WTC11 (cell line): Measurements from ENCODE around the gene SPIRE1. TPM values are rescaled to one million over a fixed set of nuclear protein-coding genes. Genes with fewer than 3 reads are reported as not detected.

Source experiments
- ATAC-seq: fragments of 200-7000 bp; cut with Tn5 transposase; 2 replicates; pipeline ENCODE4 v1.10.0; 2021; ENCODE audit warnings: mild to moderate bottlenecking, moderate library complexity
- CTCF ChIA-PET: fragments of 300-600 bp; sonication (Branson Sonifier 250); formaldehyde crosslinking; loops from one replicate; lab custom pipeline; 2021; ENCODE audit warnings: antibody characterized with exemption; lab: Charles Lee
- POLR2A ChIA-PET: fragments of 350-600 bp; sonication (Branson Sonifier 250); formaldehyde crosslinking; loops from one replicate; lab custom pipeline; 2021; ENCODE audit warnings: antibody characterized with exemption; lab: Charles Lee
- DNase-seq: peaks from one replicate; pipeline ENCODE4 v3.0.0; 2021; ENCODE audit warnings: low spot score
- H3K27ac Mint-ChIP-seq: 2 replicates; pipeline ENCODE4 v1.8.0; 2021; ENCODE audit warnings: mixed read lengths
- H3K27me3 Mint-ChIP-seq: 2 replicates; pipeline ENCODE4 v1.8.0; 2021; ENCODE audit warnings: low read depth, mild to moderate bottlenecking, moderate library complexity, mixed read lengths
- H3K36me3 Mint-ChIP-seq: 2 replicates; pipeline ENCODE4 v1.8.0; 2021; ENCODE audit warnings: mixed read lengths
- H3K4me1 Mint-ChIP-seq: 2 replicates; pipeline ENCODE4 v1.8.0; 2022; ENCODE audit warnings: mixed read lengths
- H3K4me3 Mint-ChIP-seq: 2 replicates; pipeline ENCODE4 v1.8.0; 2021; ENCODE audit warnings: mild to moderate bottlenecking, moderate library complexity, mixed read lengths
- H3K9me3 Mint-ChIP-seq: 2 replicates; pipeline ENCODE4 v1.8.0; 2021; ENCODE audit warnings: mixed read lengths
- CREB1 ChIP-seq: sonication (generic); formaldehyde crosslinking; IDR thresholded peaks from 2 replicates; pipeline ENCODE4 v1.8.0; 2023; ENCODE audit warnings: mild to moderate bottlenecking, missing genetic modification reagents
- HMGA2 ChIP-seq: fragments of 250-450 bp; sonication (Bioruptor Pico); IDR thresholded peaks from 2 replicates; pipeline ENCODE4 v1.4.0; 2021; ENCODE audit warnings: mild to moderate bottlenecking, moderate library complexity
- NFYB ChIP-seq: sonication (generic); formaldehyde crosslinking; conservative IDR thresholded peaks from 2 replicates; pipeline ENCODE4 v1.8.0; 2022; ENCODE audit warnings: low read depth, missing genetic modification reagents
- RORB ChIP-seq: fragments of 250-450 bp; sonication (Bioruptor Pico); IDR thresholded peaks from 2 replicates; pipeline ENCODE4 v1.9.0; 2021; ENCODE audit warnings: mild to moderate bottlenecking
- SMAD4 ChIP-seq: sonication (generic); formaldehyde crosslinking; IDR thresholded peaks from 2 replicates; pipeline ENCODE4 v1.8.0; 2022; ENCODE audit warnings: mild to moderate bottlenecking, missing genetic modification reagents
- TEAD1 ChIP-seq: sonication (generic); formaldehyde crosslinking; IDR thresholded peaks from 2 replicates; pipeline ENCODE4 v1.8.0; 2022; ENCODE audit warnings: mild to moderate bottlenecking, missing genetic modification reagents
- TP53 ChIP-seq: sonication (generic); formaldehyde crosslinking; IDR thresholded peaks from 2 replicates; pipeline ENCODE4 v1.8.1; 2023; ENCODE audit warnings: mild to moderate bottlenecking, missing genetic modification reagents
- ZNF121 ChIP-seq: sonication (generic); formaldehyde crosslinking; IDR thresholded peaks from 2 replicates; pipeline ENCODE4 v1.8.0; 2023; ENCODE audit warnings: missing genetic modification reagents
- ZNF138 ChIP-seq: sonication (generic); formaldehyde crosslinking; conservative IDR thresholded peaks from 2 replicates; pipeline ENCODE4 v1.8.1; 2022; ENCODE audit warnings: mild to moderate bottlenecking, moderate library complexity, missing genetic modification reagents
- ZNF396 ChIP-seq: fragments of 250-450 bp; sonication (Bioruptor Pico); IDR thresholded peaks from 2 replicates; pipeline ENCODE4 v1.8.0; 2021; ENCODE audit warnings: mild to moderate bottlenecking, moderate library complexity, borderline replicate concordance
- total RNA-seq: library from RNA; stranded (reverse); gene quantifications from 3 replicates; pipeline ENCODE4 v1.2.3, GENCODE V29; 2021
- TF ChIP-seq, protein P1 (sequence below): fragments of 250-450 bp; sonication (Bioruptor Pico); IDR thresholded peaks from 2 replicates; pipeline ENCODE4 v1.8.0; 2021; ENCODE audit warnings: mild to moderate bottlenecking
- TF ChIP-seq, protein P2 (sequence below): sonication (generic); formaldehyde crosslinking; IDR thresholded peaks from 2 replicates; pipeline ENCODE4 v1.8.0; 2022; ENCODE audit warnings: missing genetic modification reagents
- TF ChIP-seq, protein P3 (sequence below): sonication (generic); formaldehyde crosslinking; IDR thresholded peaks from 2 replicates; pipeline ENCODE4 v1.8.1; 2022; ENCODE audit warnings: low read depth, missing genetic modification reagents, borderline replicate concordance
- TF ChIP-seq, protein P4 (sequence below): sonication (generic); formaldehyde crosslinking; IDR thresholded peaks from 2 replicates; pipeline ENCODE4 v1.8.1; 2023; ENCODE audit warnings: mild to moderate bottlenecking, missing genetic modification reagents, moderate library complexity
- TF ChIP-seq, protein P5 (sequence below): sonication (generic); formaldehyde crosslinking; IDR thresholded peaks from 2 replicates; pipeline ENCODE4 v1.8.0; 2022; ENCODE audit warnings: mild to moderate bottlenecking, missing genetic modification reagents
- TF ChIP-seq, protein P6 (sequence below): sonication (generic); formaldehyde crosslinking; IDR thresholded peaks from 2 replicates; pipeline ENCODE4 v1.8.1; 2023; ENCODE audit warnings: mild to moderate bottlenecking, moderate library complexity, missing genetic modification reagents
- TF ChIP-seq, protein P7 (sequence below): fragments of 200-600 bp; IDR thresholded peaks from 2 replicates; pipeline ENCODE4 v1.8.0; 2022; ENCODE audit warnings: antibody characterized with exemption

Gene SPIRE1
- total RNA-seq, 1 experiment from 2014 or later: 19.3 TPM

DNA sequence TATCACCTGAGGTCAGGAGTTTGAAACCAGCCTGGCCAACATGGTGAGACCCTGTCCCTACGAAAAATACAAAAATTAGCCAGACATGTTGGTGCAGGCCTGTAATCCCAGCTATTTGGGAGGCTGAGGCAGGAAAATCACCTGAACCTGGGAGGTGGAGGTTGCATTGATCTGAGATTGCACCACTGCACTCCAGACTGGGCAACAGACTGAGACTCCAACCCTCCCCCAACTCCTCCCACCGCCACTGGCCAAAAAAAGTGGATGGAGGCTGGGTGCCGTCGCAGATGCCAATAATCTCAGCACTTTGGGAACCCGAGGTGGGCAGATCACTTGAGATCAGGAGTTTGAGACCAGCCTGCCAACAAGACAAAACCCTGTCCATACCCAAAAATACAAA lies 10.1 kb upstream of the SPIRE1 start (continued):
- TF ChIP-seq, protein P1, sequence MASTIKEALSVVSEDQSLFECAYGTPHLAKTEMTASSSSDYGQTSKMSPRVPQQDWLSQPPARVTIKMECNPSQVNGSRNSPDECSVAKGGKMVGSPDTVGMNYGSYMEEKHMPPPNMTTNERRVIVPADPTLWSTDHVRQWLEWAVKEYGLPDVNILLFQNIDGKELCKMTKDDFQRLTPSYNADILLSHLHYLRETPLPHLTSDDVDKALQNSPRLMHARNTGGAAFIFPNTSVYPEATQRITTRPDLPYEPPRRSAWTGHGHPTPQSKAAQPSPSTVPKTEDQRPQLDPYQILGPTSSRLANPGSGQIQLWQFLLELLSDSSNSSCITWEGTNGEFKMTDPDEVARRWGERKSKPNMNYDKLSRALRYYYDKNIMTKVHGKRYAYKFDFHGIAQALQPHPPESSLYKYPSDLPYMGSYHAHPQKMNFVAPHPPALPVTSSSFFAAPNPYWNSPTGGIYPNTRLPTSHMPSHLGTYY (CRISPR knock-in tag): no peak
- TF ChIP-seq, protein P2, sequence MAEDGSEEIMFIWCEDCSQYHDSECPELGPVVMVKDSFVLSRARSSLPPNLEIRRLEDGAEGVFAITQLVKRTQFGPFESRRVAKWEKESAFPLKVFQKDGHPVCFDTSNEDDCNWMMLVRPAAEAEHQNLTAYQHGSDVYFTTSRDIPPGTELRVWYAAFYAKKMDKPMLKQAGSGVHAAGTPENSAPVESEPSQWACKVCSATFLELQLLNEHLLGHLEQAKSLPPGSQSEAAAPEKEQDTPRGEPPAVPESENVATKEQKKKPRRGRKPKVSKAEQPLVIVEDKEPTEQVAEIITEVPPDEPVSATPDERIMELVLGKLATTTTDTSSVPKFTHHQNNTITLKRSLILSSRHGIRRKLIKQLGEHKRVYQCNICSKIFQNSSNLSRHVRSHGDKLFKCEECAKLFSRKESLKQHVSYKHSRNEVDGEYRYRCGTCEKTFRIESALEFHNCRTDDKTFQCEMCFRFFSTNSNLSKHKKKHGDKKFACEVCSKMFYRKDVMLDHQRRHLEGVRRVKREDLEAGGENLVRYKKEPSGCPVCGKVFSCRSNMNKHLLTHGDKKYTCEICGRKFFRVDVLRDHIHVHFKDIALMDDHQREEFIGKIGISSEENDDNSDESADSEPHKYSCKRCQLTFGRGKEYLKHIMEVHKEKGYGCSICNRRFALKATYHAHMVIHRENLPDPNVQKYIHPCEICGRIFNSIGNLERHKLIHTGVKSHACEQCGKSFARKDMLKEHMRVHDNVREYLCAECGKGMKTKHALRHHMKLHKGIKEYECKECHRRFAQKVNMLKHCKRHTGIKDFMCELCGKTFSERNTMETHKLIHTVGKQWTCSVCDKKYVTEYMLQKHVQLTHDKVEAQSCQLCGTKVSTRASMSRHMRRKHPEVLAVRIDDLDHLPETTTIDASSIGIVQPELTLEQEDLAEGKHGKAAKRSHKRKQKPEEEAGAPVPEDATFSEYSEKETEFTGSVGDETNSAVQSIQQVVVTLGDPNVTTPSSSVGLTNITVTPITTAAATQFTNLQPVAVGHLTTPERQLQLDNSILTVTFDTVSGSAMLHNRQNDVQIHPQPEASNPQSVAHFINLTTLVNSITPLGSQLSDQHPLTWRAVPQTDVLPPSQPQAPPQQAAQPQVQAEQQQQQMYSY: no peak
- TF ChIP-seq NFYB: no peak
- no peak for TF ChIP-seq ZNF138
- TF ChIP-seq ZNF396 (CRISPR knock-in tag): no peak
- no peak for TF ChIP-seq RORB (CRISPR knock-in tag)
- TF ChIP-seq, protein P3, sequence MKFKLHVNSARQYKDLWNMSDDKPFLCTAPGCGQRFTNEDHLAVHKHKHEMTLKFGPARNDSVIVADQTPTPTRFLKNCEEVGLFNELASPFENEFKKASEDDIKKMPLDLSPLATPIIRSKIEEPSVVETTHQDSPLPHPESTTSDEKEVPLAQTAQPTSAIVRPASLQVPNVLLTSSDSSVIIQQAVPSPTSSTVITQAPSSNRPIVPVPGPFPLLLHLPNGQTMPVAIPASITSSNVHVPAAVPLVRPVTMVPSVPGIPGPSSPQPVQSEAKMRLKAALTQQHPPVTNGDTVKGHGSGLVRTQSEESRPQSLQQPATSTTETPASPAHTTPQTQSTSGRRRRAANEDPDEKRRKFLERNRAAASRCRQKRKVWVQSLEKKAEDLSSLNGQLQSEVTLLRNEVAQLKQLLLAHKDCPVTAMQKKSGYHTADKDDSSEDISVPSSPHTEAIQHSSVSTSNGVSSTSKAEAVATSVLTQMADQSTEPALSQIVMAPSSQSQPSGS (CRISPR knock-in tag): no peak
- TF ChIP-seq SMAD4 (CRISPR knock-in tag): no peak

DNA sequence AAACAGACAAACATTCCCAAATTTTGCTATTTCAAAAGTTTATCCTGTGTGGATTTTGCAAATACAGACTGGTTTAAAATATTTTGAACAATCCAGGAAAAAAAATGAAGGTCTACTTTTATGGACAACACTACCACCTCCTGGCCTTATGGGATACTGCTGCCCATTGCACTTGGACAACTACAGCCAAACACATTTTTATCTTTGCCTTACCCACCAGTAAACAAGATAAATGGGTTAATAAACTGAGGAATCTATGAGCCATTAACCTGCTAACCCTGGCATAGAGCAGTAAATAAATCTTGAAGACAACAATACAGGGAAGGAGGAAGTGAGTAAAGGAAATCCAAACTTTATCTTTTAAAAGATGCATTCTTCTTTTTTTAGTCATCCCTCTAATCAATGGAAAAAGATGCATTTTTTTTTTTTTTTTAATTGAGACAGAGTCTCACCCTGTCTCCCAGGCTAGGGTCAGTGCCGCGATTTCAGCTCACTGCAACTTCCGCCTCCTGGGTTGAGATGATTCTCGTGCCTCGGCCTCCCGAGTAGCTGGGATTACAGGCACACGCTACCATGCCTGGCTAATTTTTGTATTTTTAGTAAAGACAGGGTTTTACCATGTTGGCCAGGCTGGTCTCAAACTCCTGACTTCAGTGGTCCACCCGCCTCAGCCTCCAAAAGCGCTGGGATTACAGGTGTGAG lies 2.1 kb upstream of the SPIRE1 start:
- no peak overlapping the region for H3K4me3 Mint-ChIP-seq
- ATAC-seq: no peak
- POLR2A ChIA-PET: no interaction called here

DNA sequence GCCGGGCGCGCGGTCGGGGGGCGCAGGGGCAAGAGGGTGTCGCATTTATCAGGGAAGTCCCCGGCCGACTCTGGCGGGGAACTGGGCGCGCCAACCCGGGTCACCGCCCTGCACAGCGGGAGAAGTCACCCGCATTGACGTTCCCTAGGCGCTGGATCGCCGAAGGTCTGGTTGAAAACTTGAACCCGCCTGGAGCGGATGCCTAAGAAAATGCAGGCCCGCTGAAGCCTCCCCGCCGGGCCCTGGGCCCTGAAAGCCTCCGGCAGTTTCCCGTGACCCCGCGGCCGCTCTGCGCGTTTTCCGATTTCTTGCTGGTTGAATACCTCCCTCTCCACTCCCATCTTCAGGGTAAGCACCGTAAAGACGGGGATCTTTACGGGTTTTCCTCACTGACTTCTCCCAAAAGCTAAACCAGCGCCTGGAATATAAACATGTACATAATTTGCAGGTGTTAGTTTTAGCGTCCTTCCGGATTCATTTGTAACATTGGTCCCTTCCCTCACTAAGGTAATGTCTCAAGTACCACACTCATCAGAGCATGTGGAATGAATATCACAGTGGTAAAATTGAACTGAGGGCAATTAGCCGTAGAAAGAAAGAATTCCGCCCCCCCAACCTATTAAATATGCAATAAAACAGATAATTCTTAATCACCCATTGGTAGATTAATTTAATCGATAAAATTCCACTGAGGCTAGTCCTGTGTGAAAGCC lies 675 bp upstream of the SPIRE1 start:
- 0 out of 2 replicates have a peak, but pooled peaks cover 3% of the 10 kb centered on the region for H3K36me3 Mint-ChIP-seq
- peak overlapping the region; percentile 90 for H3K4me3 Mint-ChIP-seq
- ATAC-seq (peak; percentile 17), DNase-seq (peak; percentile 70)
- peaks cover 23% of the 10 kb centered on the region for H3K27me3 Mint-ChIP-seq
- no peaks in the 10 kb centered on the region for H3K9me3 Mint-ChIP-seq
- ChIA-PET POLR2A (no interaction called here), CTCF (interaction anchor here (1.9 to 2.2 kb wide), 2 partner anchors 119 to 264 kb away, joined by 6 to 12 read pairs; no protein-coding TSS in a partner anchor)
- peaks cover 29% of the 10 kb centered on the region for H3K4me1 Mint-ChIP-seq
- peak overlapping the region; percentile 94 for H3K27ac Mint-ChIP-seq
- TF ChIP-seq ZNF121 (peak; percentile 87; the same call in 1 of the 2 replicates), CREB1 (peak; percentile 5; the same call in 1 of the 2 replicates), HMGA2 (CRISPR knock-in tag) (no peak), TP53 (CRISPR knock-in tag) (no peak), TEAD1 (CRISPR knock-in tag) (no peak)
- TF ChIP-seq, protein P4, sequence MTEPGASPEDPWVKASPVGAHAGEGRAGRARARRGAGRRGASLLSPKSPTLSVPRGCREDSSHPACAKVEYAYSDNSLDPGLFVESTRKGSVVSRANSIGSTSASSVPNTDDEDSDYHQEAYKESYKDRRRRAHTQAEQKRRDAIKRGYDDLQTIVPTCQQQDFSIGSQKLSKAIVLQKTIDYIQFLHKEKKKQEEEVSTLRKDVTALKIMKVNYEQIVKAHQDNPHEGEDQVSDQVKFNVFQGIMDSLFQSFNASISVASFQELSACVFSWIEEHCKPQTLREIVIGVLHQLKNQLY: no peak
- TF ChIP-seq, protein P5, sequence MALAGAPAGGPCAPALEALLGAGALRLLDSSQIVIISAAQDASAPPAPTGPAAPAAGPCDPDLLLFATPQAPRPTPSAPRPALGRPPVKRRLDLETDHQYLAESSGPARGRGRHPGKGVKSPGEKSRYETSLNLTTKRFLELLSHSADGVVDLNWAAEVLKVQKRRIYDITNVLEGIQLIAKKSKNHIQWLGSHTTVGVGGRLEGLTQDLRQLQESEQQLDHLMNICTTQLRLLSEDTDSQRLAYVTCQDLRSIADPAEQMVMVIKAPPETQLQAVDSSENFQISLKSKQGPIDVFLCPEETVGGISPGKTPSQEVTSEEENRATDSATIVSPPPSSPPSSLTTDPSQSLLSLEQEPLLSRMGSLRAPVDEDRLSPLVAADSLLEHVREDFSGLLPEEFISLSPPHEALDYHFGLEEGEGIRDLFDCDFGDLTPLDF (CRISPR knock-in tag): no peak
- TF ChIP-seq, protein P6, sequence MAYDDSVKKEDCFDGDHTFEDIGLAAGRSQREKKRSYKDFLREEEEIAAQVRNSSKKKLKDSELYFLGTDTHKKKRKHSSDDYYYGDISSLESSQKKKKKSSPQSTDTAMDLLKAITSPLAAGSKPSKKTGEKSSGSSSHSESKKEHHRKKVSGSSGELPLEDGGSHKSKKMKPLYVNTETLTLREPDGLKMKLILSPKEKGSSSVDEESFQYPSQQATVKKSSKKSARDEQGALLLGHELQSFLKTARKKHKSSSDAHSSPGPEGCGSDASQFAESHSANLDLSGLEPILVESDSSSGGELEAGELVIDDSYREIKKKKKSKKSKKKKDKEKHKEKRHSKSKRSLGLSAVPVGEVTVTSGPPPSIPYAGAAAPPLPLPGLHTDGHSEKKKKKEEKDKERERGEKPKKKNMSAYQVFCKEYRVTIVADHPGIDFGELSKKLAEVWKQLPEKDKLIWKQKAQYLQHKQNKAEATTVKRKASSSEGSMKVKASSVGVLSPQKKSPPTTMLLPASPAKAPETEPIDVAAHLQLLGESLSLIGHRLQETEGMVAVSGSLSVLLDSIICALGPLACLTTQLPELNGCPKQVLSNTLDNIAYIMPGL: 0 out of 2 replicates have a peak, but pooled peaks have one; percentile 27

More for the DNA sequence above, 2.1 kb upstream of the SPIRE1 start:
- Mint-ChIP-seq H3K27ac (no peak overlapping the region), H3K36me3 (0 out of 2 replicates have a peak, but pooled peaks cover 3% of the 10 kb centered on the region), H3K27me3 (peaks cover 23% of the 10 kb centered on the region), H3K9me3 (no peaks in the 10 kb centered on the region), H3K4me1 (peaks cover 23% of the 10 kb centered on the region)
- no peak for TF ChIP-seq HMGA2 (CRISPR knock-in tag)
- TF ChIP-seq, protein P7, sequence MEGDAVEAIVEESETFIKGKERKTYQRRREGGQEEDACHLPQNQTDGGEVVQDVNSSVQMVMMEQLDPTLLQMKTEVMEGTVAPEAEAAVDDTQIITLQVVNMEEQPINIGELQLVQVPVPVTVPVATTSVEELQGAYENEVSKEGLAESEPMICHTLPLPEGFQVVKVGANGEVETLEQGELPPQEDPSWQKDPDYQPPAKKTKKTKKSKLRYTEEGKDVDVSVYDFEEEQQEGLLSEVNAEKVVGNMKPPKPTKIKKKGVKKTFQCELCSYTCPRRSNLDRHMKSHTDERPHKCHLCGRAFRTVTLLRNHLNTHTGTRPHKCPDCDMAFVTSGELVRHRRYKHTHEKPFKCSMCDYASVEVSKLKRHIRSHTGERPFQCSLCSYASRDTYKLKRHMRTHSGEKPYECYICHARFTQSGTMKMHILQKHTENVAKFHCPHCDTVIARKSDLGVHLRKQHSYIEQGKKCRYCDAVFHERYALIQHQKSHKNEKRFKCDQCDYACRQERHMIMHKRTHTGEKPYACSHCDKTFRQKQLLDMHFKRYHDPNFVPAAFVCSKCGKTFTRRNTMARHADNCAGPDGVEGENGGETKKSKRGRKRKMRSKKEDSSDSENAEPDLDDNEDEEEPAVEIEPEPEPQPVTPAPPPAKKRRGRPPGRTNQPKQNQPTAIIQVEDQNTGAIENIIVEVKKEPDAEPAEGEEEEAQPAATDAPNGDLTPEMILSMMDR: peak; percentile 69
- peak; percentile 25 for DNase-seq
- CTCF ChIA-PET: interaction anchor here (0.7 to 2.2 kb wide), 3 partner anchors 56 to 266 kb away, joined by 5 to 12 read pairs (median 7); no protein-coding TSS in a partner anchor
